GM23248 (cell line): ENCODE data around the gene MIGA1.

Experiments
- EZH2 ChIP-seq: fragments of 200-600 bp; sonication (generic); IDR thresholded peaks from 2 replicates; pipeline ENCODE4 v1.6.1; 2018; ENCODE audit warnings: antibody characterized with exemption, mild to moderate bottlenecking; ENCODE audit not compliant: insufficient read depth, poor library complexity, severe bottlenecking
- EZH2phosphoT487 ChIP-seq: fragments of 200-600 bp; sonication (generic); IDR thresholded peaks from 2 replicates; pipeline ENCODE4 v1.6.1; 2018; ENCODE audit warnings: antibody characterized with exemption, moderate library complexity, mild to moderate bottlenecking, low read depth; ENCODE audit not compliant: insufficient read depth

DNA sequence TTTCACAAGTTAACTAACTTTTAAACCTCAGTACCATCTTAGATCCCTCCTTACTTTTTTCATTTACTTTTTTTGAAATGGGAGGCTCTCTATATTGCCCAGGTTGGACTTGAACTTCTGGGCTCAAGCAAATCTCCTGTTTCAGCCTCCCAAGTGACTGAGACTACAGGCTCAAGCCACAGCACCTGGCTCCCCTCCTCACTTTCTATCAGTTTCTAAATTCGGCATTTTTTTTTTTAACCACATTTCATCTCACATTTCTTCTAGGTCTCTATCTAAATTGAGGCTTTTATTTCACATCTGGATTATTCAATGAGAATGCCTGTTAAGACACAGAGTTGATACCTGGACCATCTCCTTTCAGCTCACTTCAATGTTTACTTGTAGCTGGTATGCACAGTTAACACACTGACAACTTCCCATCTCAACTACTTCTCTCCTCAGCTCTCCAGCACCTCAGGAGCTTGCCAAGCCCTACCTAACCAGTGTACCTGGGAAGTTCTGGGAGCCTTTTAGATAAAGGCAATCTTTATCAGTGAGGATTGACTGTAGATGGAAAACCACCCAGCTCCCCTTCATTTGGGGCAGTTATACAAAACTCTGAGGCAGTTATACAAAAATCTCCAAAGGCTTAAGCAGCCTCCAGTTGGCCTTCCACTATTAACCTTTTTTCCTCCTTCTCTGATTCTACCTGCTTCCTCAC lies 23.2 kb upstream of the MIGA1 start:
- TF ChIP-seq EZH2phosphoT487 (no peak), EZH2 (no peak)
